CD8-positive, alpha-beta memory T cell (primary cell): Measurements from ENCODE around the gene SERINC3. TPM values are rescaled to one million over a fixed set of nuclear protein-coding genes. Genes with fewer than 3 reads are reported as not detected.
"Not testable (repeated sequence)": the region's sequence is repeated elsewhere in the genome, so short reads cannot be mapped to it uniquely, and the experiment has no call there.

Experiments used
- CTCF ChIA-PET: fragments of 350-600 bp; sonication (Branson Sonifier 250); formaldehyde crosslinking; loops from one replicate; lab custom pipeline; 2021; ENCODE audit warnings: antibody characterized with exemption; lab: Charles Lee
- POLR2A ChIA-PET: fragments of 350-600 bp; sonication (Branson Sonifier 250); formaldehyde crosslinking; loops from one replicate; lab custom pipeline; 2021; ENCODE audit warnings: antibody characterized with exemption; lab: Charles Lee
- DNase-seq, 5 donors: peaks; one replicate each; pipeline versions ENCODE4 v3.0.0 to v3.0.0-alpha.2; 2020 to 2022; ENCODE audit warnings: mixed read lengths in 1 of 5
- H3K27ac ChIP-seq: one replicate; pipeline ENCODE4 v1.7.0; 2013; ENCODE audit warnings: low read depth, mild to moderate bottlenecking, low read length, moderate library complexity
- H3K27me3 ChIP-seq: 2 replicates; pipeline ENCODE4 v1.7.0; 2013; ENCODE audit warnings: low read length, mild to moderate bottlenecking; ENCODE audit not compliant: insufficient read depth, poor library complexity, severe bottlenecking
- H3K36me3 ChIP-seq: 2 replicates; pipeline ENCODE4 v1.7.0; 2013; ENCODE audit warnings: mild to moderate bottlenecking, low read length, moderate library complexity; ENCODE audit not compliant: insufficient read depth
- H3K4me1 ChIP-seq: 2 replicates; pipeline ENCODE4 v1.7.0; 2013; ENCODE audit warnings: mild to moderate bottlenecking, low read length, moderate library complexity; ENCODE audit not compliant: insufficient read depth
- H3K4me3 ChIP-seq: 2 replicates; pipeline ENCODE4 v1.7.0; 2013; ENCODE audit warnings: mild to moderate bottlenecking, low read length
- H3K9me3 ChIP-seq: 2 replicates; pipeline ENCODE4 v1.7.0; 2013; ENCODE audit warnings: mild to moderate bottlenecking, low read length
- H3K27ac Mint-ChIP-seq, 8 donors: one replicate each; pipeline ENCODE4 v1.8.0; 2020 to 2021; ENCODE audit warnings: mixed read lengths in 8 of 8, mild to moderate bottlenecking in 6 of 8, inconsistent platforms in 3 of 8, moderate library complexity in 3 of 8
- H3K27me3 Mint-ChIP-seq, 2 donors: one replicate each; pipeline ENCODE4 v1.8.0; 2020 to 2021; ENCODE audit warnings: mixed read lengths in 2 of 2, mild to moderate bottlenecking in 1 of 2, moderate library complexity in 1 of 2
- H3K36me3 Mint-ChIP-seq, 3 donors: one replicate each; pipeline ENCODE4 v1.8.0; 2020 to 2021; ENCODE audit warnings: mixed read lengths in 3 of 3, inconsistent platforms in 1 of 3, mild to moderate bottlenecking in 1 of 3
- H3K4me1 Mint-ChIP-seq, 3 donors: one replicate each; pipeline ENCODE4 v1.8.0; 2020 to 2021; ENCODE audit warnings: mixed read lengths in 3 of 3, inconsistent platforms in 1 of 3, mild to moderate bottlenecking in 1 of 3
- H3K4me3 Mint-ChIP-seq, 7 donors: one replicate each; pipeline ENCODE4 v1.8.0; 2020 to 2021; ENCODE audit warnings: mixed read lengths in 7 of 7, mild to moderate bottlenecking in 6 of 7, moderate library complexity in 4 of 7, inconsistent platforms in 2 of 7
- H3K9me3 Mint-ChIP-seq, 5 donors: one replicate each; pipeline ENCODE4 v1.8.0; 2020 to 2022; ENCODE audit warnings: mixed read lengths in 5 of 5, mild to moderate bottlenecking in 3 of 5, moderate library complexity in 2 of 5, inconsistent platforms in 1 of 5
- polyA plus RNA-seq: library from polyadenylated mRNA; unstranded; fragments of 300-500 nt; fragmentation: Illumina TruSeq; gene quantifications from one replicate; pipeline ENCODE4 v1.2.3, GENCODE V29; 2021
- total RNA-seq, 2 experiments: library from RNA; stranded (reverse); gene quantifications; one replicate each; pipeline ENCODE4 v1.2.3, GENCODE V29; 2021

The SERINC3 gene
- total RNA-seq = 10 to 100 TPM; 59.9 to 61.6 TPM
- 204 TPM for polyA plus RNA-seq

- DNase-seq = peak; percentile 96 to 99 (median 97)
- peak within 1 kb of the TSS; percentile 89 to 99 (median 98) for H3K27ac Mint-ChIP-seq
- Histone ChIP-seq H3K4me3 (peak within 1 kb of the TSS; percentile 79), H3K36me3 (no peaks in the 10 kb centered on the region), H3K9me3 (no peaks in the 10 kb centered on the region), H3K27ac (peak within 1 kb of the TSS; percentile 99), H3K4me1 (peaks cover 49% of the 10 kb centered on the region), H3K27me3 (no peaks in the 10 kb centered on the region)
- no peaks in the 10 kb centered on the region for H3K9me3 Mint-ChIP-seq
- CTCF ChIA-PET = interaction anchor here (1.1 to 1.6 kb wide), 2 partner anchors 45 to 89 kb away, joined by 4 to 5 read pairs; no protein-coding TSS in a partner anchor
- peaks cover 0 to 35% (median 3%) of the 10 kb centered on the region in 3 donors for H3K36me3 Mint-ChIP-seq
- POLR2A ChIA-PET = interaction anchor here (1.0 to 2.6 kb wide), 6 partner anchors 8 to 162 kb away, joined by 3 to 10 read pairs (median 3); partner anchors contain the start of genes ADA and TTPAL
- peaks cover 2% of the 10 kb centered on the region in 2 donors for H3K27me3 Mint-ChIP-seq
- peaks cover 47 to 62% (median 62%) of the 10 kb centered on the region in 3 donors for H3K4me1 Mint-ChIP-seq
- peak within 1 kb of the TSS; percentile 80 to 96 (median 90) for H3K4me3 Mint-ChIP-seq
These were observed at the start of gene SERINC3 for GRCh38 chr20:44521484-44522481. SERINC3 (minus strand) TSS chr20:44522070; CDS start chr20:44521951, 119 bp downstream.

DNA sequence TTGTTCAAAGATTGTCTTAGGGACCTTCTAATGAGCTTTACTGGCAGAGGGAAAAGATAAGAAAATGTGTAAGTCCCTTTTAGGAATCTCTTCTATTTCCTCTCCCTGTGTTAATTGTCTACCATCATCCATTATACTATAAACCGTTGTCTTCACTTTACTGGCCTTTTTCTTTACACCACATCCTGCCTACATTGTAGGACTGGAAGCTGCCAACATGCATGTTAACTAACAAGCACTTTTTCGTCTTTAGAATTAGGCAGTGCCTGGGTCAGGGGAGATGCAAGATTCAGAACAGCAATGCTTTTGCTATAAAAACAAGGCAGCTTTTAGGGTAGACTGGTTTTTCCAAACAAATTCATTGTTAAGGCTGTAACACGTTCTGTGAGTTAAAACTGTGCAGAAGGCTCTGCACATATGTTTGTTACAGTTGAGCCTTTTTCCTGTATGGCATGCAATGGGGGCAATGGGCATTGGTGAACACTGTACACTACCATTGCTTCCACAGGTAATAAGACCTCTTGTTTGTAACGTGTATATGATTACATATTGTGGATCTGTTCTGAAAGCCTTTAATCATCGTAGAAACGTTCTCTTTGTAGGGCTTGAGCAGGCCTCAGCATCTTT is 49.6 kb upstream of the SERINC3 start:
- Mint-ChIP-seq H3K4me1 (peaks cover 4 to 9% (median 6%) of the 10 kb centered on the region in 3 donors), H3K4me3 (no peak overlapping the region), H3K36me3 (no peaks in the 10 kb centered on the region), H3K27ac (no peak overlapping the region), H3K27me3 (peaks cover 0 to 2% of the 10 kb centered on the region in 2 donors), H3K9me3 (no peaks in the 10 kb centered on the region)
- Histone ChIP-seq H3K36me3 (no peaks in the 10 kb centered on the region), H3K4me3 (no peak overlapping the region), H3K27ac (no peak overlapping the region), H3K9me3 (no peaks in the 10 kb centered on the region), H3K27me3 (no peaks in the 10 kb centered on the region), H3K4me1 (no peaks in the 10 kb centered on the region)
- POLR2A ChIA-PET = no interaction called here
- DNase-seq = peak in 1 of 5 donors; percentile 11
- CTCF ChIA-PET = no interaction called here

- H3K4me1 ChIP-seq = no peaks in the 10 kb centered on the region
- Mint-ChIP-seq H3K27me3 (peaks cover 0 to 2% of the 10 kb centered on the region in 2 donors), H3K9me3 (no peaks in the 10 kb centered on the region), H3K4me3 (no peak overlapping the region), H3K27ac (no peak overlapping the region), H3K4me1 (peaks cover 0 to 4% (median 2%) of the 10 kb centered on the region in 3 donors), H3K36me3 (no peaks in the 10 kb centered on the region)
- no peaks in the 10 kb centered on the region for H3K9me3 ChIP-seq
- POLR2A ChIA-PET = no interaction called here
- no peak overlapping the region for H3K4me3 ChIP-seq
- CTCF ChIA-PET = no interaction called here
- no peaks in the 10 kb centered on the region for H3K36me3 ChIP-seq
- H3K27ac ChIP-seq = no peak overlapping the region
- DNase-seq = no peak
- no peaks in the 10 kb centered on the region for H3K27me3 ChIP-seq
These were observed 48.5 kb upstream of the SERINC3 start for GRCh38 chr20:44570367-44570766.

DNA sequence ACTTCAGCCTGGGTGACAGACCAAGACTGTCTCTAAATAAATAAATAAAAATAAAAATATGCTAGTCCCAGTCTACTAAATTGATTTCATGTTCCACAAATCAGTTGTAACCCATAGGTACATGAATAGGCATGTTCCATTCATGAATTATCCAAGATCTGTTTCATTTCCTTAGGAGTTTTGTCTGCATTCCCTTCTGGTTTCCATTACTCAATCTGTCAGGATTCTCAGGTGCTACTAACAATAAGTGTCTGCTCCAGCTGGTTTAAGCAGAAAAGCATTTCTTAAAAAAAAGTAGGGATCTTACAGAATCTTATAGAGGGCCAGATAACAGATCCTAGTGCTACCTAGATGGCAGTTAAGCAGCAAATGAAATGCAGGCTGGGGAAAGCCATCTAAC is 44.9 kb upstream of the SERINC3 start:
- no peak for DNase-seq
- no peaks in the 10 kb centered on the region for H3K27me3 ChIP-seq
- no peaks in the 10 kb centered on the region for H3K36me3 ChIP-seq
- no peaks in the 10 kb centered on the region for H3K4me1 ChIP-seq
- Mint-ChIP-seq H3K4me3 (no peak overlapping the region), H3K27ac (no peak overlapping the region), H3K36me3 (no peaks in the 10 kb centered on the region), H3K4me1 (peaks cover 0 to 4% (median 2%) of the 10 kb centered on the region in 3 donors), H3K9me3 (no peaks in the 10 kb centered on the region), H3K27me3 (peaks cover 2 to 12% of the 10 kb centered on the region in 2 donors)
- CTCF ChIA-PET = interaction anchor here (1.4 kb wide), 1 partner anchor 8 kb away, joined by 3 read pairs; no protein-coding TSS in a partner anchor
- POLR2A ChIA-PET = no interaction called here
- no peak overlapping the region for H3K27ac ChIP-seq
- H3K9me3 ChIP-seq = no peaks in the 10 kb centered on the region
- H3K4me3 ChIP-seq = no peak overlapping the region

- POLR2A ChIA-PET = no interaction called here
- no peak overlapping the region for H3K4me3 Mint-ChIP-seq
- DNase-seq = no peak
- H3K36me3 Mint-ChIP-seq = no peaks in the 10 kb centered on the region
- no peak overlapping the region for H3K27ac ChIP-seq
- peaks cover 2 to 16% of the 10 kb centered on the region in 2 donors for H3K27me3 Mint-ChIP-seq
- CTCF ChIA-PET = interaction anchor here (1.4 kb wide), 1 partner anchor 9 kb away, joined by 3 read pairs; no protein-coding TSS in a partner anchor
- no peak overlapping the region for H3K4me3 ChIP-seq
- H3K27ac Mint-ChIP-seq = no peak overlapping the region
- H3K9me3 ChIP-seq = no peaks in the 10 kb centered on the region
- H3K4me1 ChIP-seq = no peaks in the 10 kb centered on the region
- H3K4me1 Mint-ChIP-seq = no peaks in the 10 kb centered on the region
- no peaks in the 10 kb centered on the region for H3K9me3 Mint-ChIP-seq
- no peaks in the 10 kb centered on the region for H3K36me3 ChIP-seq
- H3K27me3 ChIP-seq = no peaks in the 10 kb centered on the region
These were observed 44.1 kb upstream of the SERINC3 start for GRCh38 chr20:44566018-44566417.

GRCh38 chr20:44561876-44562275 is 40.0 kb upstream of the SERINC3 start:
- H3K4me3 Mint-ChIP-seq = no peak overlapping the region
- no peaks in the 10 kb centered on the region for H3K4me1 ChIP-seq
- no peaks in the 10 kb centered on the region for H3K36me3 Mint-ChIP-seq
- H3K27me3 Mint-ChIP-seq = peaks cover 7 to 30% of the 10 kb centered on the region in 2 donors
- no peaks in the 10 kb centered on the region for H3K4me1 Mint-ChIP-seq
- H3K4me3 ChIP-seq = no peak overlapping the region
- H3K9me3 ChIP-seq = no peaks in the 10 kb centered on the region
- ChIA-PET CTCF (no interaction called here), POLR2A (no interaction called here)
- H3K9me3 Mint-ChIP-seq = no peaks in the 10 kb centered on the region
- no peak overlapping the region for H3K27ac Mint-ChIP-seq
- no peaks in the 10 kb centered on the region for H3K27me3 ChIP-seq
- H3K27ac ChIP-seq = no peak overlapping the region
- H3K36me3 ChIP-seq = no peaks in the 10 kb centered on the region
- DNase-seq = no peak

DNA sequence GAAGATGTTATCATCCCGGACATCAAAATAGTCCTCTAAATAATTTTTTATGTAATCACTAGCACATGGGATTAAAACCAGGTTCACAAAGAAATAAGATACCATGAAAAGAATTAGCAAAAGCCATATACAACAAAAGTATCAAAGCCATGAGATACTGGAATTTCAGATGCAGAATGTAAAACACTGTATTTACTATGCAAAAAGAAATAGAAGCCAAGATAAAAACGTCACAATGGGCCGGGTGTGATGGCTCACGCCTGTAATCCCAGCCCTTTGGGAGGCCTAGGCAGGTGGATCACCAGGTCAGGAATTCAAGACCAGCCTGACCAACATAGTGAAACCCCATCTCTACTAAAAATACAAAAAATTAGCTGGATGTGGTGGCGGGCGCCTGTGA is 38.9 kb upstream of the SERINC3 start:
- H3K4me3 ChIP-seq, H3K27ac ChIP-seq, H3K4me3 Mint-ChIP-seq, POLR2A ChIA-PET, H3K36me3 ChIP-seq, H3K4me1 ChIP-seq, H3K9me3 ChIP-seq, H3K9me3 Mint-ChIP-seq, DNase-seq, H3K4me1 Mint-ChIP-seq, H3K27me3 ChIP-seq, H3K36me3 Mint-ChIP-seq, H3K27ac Mint-ChIP-seq: not testable (repeated sequence)
- CTCF ChIA-PET = interaction anchor here (1.1 kb wide), 1 partner anchor 49 kb away, joined by 3 read pairs; no protein-coding TSS in a partner anchor
- H3K27me3 Mint-ChIP-seq = peaks cover 7 to 30% of the 10 kb centered on the region in 2 donors
